Chondrocyte (in vitro differentiated cells): ENCODE data around the gene FNBP1. TPM values are rescaled to one million over a fixed set of nuclear protein-coding genes. Genes with fewer than 3 reads are reported as not detected.

Experiments
- DNase-seq: peaks from one replicate; pipeline ENCODE4 v3.0.0; 2021; ENCODE audit warnings: mixed read lengths, low spot score
- H3K27ac Mint-ChIP-seq: one replicate; pipeline ENCODE4 v1.8.0; 2021; ENCODE audit warnings: mild to moderate bottlenecking, moderate library complexity, mixed read lengths; ENCODE audit not compliant: unreplicated experiment
- H3K27me3 Mint-ChIP-seq: 2 replicates; pipeline ENCODE4 v1.8.0; 2021; ENCODE audit warnings: low read depth, mixed read lengths
- H3K36me3 Mint-ChIP-seq: 2 replicates; pipeline ENCODE4 v1.8.0; 2021; ENCODE audit warnings: low read depth, mixed read lengths
- H3K4me1 Mint-ChIP-seq: 2 replicates; pipeline ENCODE4 v1.8.0; 2021; ENCODE audit warnings: low read depth, mild to moderate bottlenecking, mixed read lengths
- H3K4me3 Mint-ChIP-seq: one replicate; pipeline ENCODE4 v1.8.0; 2021; ENCODE audit warnings: mild to moderate bottlenecking, moderate library complexity, mixed read lengths; ENCODE audit not compliant: unreplicated experiment
- H3K9me3 Mint-ChIP-seq: 2 replicates; pipeline ENCODE4 v1.8.0; 2021; ENCODE audit warnings: low read depth, mixed read lengths
- CTCF ChIP-seq: fragments of 200-600 bp; sonication (generic); IDR thresholded peaks from 2 replicates; pipeline ENCODE4 v1.5.0; 2021; ENCODE audit warnings: antibody characterized with exemption, mild to moderate bottlenecking, moderate library complexity
- total RNA-seq: library from RNA; stranded (reverse); gene quantifications from 3 replicates; pipeline ENCODE4 v1.2.1, GENCODE V29; 2021

The FNBP1 gene
- total RNA-seq, 1 donor from 2014 or later, result 61.2 TPM

- no peaks in the 10 kb centered on the region for H3K9me3 Mint-ChIP-seq
- no peak for TF ChIP-seq CTCF
- H3K36me3 Mint-ChIP-seq, result peaks cover 32% of the 10 kb centered on the region
- DNase-seq, result no peak
- no peak overlapping the region for H3K27ac Mint-ChIP-seq
- H3K27me3 Mint-ChIP-seq, result no peaks in the 10 kb centered on the region
- H3K4me3 Mint-ChIP-seq, result no peak overlapping the region
- peaks cover 7% of the 10 kb centered on the region for H3K4me1 Mint-ChIP-seq
Measured at GRCh38 chr9:130078547-130078946, 35.6 kb upstream of the FNBP1 start.

- Mint-ChIP-seq H3K9me3 (no peaks in the 10 kb centered on the region), H3K27ac (peak overlapping the region; percentile 72), H3K27me3 (no peaks in the 10 kb centered on the region), H3K4me1 (peaks cover 26% of the 10 kb centered on the region), H3K36me3 (peaks cover 15% of the 10 kb centered on the region), H3K4me3 (no peak overlapping the region)
- no peak for TF ChIP-seq CTCF
- DNase-seq, result no peak
Measured at GRCh38 chr9:130073373-130073772, 30.4 kb upstream of the FNBP1 start.

- H3K4me3 Mint-ChIP-seq, result no peak overlapping the region
- no peaks in the 10 kb centered on the region for H3K9me3 Mint-ChIP-seq
- H3K27me3 Mint-ChIP-seq, result no peaks in the 10 kb centered on the region
- DNase-seq, result no peak
- TF ChIP-seq CTCF, result no peak
- H3K4me1 Mint-ChIP-seq, result peaks cover 26% of the 10 kb centered on the region
- peaks cover 11% of the 10 kb centered on the region for H3K36me3 Mint-ChIP-seq
- H3K27ac Mint-ChIP-seq, result peak overlapping the region; percentile 89
Measured at GRCh38 chr9:130072515-130073235, 29.7 kb upstream of the FNBP1 start.

GRCh38 chr9:130069048-130069447 is 26.1 kb upstream of the FNBP1 start:
- peaks cover 34% of the 10 kb centered on the region for H3K4me1 Mint-ChIP-seq
- H3K9me3 Mint-ChIP-seq, result no peaks in the 10 kb centered on the region
- peak overlapping the region; percentile 41 for H3K27ac Mint-ChIP-seq
- no peak for DNase-seq
- no peak for TF ChIP-seq CTCF
- H3K4me3 Mint-ChIP-seq, result no peak overlapping the region
- H3K36me3 Mint-ChIP-seq, result no peaks in the 10 kb centered on the region
- H3K27me3 Mint-ChIP-seq, result no peaks in the 10 kb centered on the region

- H3K27ac Mint-ChIP-seq, result no peak overlapping the region
- TF ChIP-seq CTCF, result no peak
- no peak for DNase-seq
Measured at GRCh38 chr9:130064621-130065020, 21.6 kb upstream of the FNBP1 start.

More at GRCh38 chr9:130064621-130065020, 21.6 kb upstream of the FNBP1 start:
- no peak overlapping the region for H3K4me3 Mint-ChIP-seq
- H3K27me3 Mint-ChIP-seq, result no peaks in the 10 kb centered on the region
- H3K36me3 Mint-ChIP-seq, result no peaks in the 10 kb centered on the region
- H3K4me1 Mint-ChIP-seq, result peaks cover 29% of the 10 kb centered on the region
- no peaks in the 10 kb centered on the region for H3K9me3 Mint-ChIP-seq
